CMK (cell line): Measurements from ENCODE around the gene SMIM20.
A peak's percentile ranks its signal among the peaks of the same experiment; 100 is the strongest.
"Not testable (repeated sequence)": the region's sequence is repeated elsewhere in the genome, so short reads cannot be mapped to it uniquely, and the experiment has no call there.

Experiments used
- DNase-seq: peaks from one replicate; pipeline ENCODE4 v3.0.0-alpha.2; 2010; ENCODE audit warnings: low read depth

Gene SMIM20

DNA sequence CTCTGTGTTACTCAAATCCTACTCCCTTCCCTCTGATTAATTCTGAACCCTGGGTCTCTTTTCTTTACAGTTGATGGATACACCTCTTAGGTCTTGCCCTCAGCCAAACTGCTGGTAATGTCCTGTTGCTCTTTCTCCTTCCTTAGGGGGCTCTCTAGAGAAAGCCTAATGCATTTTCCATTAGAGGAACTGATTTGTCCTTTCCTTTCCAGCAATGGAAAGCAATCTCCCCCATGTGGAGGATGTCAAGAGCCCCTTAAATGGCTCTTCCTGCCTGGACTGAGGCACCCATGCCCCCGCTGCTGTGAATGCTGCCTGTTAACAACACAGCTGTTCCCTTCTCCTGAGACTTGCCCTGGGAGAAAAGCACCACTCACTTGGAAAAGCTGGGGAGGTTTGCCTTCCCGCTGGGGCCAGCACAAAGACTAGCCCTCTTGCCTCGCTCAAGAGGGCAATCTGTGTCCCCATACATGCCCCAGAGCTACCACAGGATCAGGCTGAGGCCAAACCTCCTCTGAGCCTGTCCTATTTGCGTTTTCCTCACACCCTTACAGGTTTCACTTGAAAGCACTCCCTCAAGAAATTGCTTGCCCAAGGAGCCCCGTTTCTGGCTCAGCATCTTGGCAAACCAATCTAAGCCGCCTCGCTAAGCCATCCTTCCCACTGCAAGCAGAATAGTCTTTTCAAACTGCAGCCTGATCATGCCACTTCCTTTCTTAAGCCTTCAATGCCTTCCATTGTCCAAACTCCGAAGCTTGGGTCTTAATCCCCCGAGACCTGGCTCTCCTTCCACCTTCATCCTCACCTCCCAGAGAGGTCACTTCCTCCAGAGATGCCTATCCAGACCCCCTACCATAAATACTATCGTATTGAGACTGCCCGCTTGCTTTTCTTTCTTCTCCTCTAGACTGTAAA lies 23.2 kb upstream of the SMIM20 start:
- no peak for DNase-seq

DNA sequence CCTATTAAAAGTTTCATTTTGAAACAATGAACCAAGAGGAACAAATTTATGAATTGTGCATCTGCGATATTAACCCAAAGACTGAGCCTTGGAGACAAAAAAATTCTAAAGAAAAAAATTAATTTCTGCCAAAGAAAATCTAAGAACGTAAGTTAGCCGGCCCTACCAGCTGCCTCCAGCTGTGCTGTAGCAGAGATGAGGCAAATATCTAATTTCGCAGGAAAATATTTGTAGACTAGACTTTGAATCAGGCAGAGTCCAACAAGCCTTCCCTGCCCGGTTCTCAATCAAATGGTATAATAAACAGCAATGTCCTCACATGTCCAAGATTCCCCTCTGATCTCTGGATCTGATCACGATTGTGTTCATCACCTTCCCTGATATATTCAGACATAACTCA lies 21.2 kb upstream of the SMIM20 start:
- DNase-seq = no peak

DNA sequence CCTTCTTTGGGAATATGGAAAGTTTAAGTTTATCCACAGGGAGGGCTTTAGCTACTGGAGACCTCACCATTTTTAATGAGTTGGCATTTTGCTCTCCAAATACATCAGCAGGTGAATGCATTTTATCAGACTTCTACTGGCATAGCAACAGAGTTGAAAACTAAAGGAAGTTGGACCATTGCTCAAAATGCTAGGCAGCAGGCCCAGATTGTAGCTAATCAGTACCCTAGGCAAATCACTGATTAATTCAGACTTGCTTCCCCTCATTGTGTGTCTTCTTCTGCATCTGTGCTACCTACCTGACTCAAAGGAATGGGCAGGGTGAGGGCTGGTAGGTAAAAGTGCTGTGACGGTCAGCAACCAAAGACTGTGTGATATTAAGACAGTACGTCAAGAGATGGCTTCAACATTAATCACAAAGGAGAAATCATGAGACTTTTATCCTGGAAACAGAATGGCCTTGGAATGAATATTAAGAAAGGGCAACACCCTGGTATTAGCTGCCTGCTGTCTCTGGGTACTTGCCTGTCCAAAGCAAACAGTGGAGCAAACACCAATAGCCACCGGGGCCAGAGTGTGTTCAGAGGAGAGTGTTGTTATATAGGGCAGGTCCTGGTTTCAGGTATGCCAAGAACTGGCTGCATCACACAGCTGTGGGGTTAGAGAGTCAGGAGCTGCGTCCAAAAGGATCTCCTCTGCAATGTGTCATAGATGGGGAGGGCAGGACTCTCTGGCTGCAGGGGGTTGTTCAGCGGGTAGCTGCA lies 17.1 kb upstream of the SMIM20 start:
- DNase-seq = no peak

- no peak for DNase-seq
These were observed 13.7 kb upstream of the SMIM20 start for GRCh38 chr4:25900310-25900709.

DNA sequence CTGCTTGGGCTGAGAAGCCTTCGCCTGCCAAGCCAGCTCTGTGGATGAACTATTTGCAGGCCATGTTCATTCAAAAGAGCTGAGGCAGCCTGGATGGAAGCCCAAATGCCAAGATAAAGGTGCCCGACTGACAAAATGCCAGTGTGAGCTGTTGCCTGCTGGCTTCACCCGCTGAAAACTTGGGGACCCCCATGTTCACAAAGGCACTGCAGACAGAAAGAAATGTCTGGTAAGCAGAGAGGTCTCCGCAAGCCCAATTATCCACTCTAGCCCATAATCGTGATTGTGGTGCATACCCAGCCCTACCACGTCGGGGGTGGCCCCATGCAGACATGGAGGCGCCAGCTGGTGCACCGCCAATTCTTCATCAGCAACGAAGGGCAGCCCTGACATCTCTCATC lies 13.0 kb upstream of the SMIM20 start:
- no peak for DNase-seq

GRCh38 chr4:25903900-25904747 lies 9.9 kb upstream of the SMIM20 start:
- no peak for DNase-seq

- DNase-seq = no peak
These were observed 9.3 kb upstream of the SMIM20 start for GRCh38 chr4:25904748-25905082.

- DNase-seq = no peak
These were observed 8.6 kb upstream of the SMIM20 start for GRCh38 chr4:25905371-25905770.

DNA sequence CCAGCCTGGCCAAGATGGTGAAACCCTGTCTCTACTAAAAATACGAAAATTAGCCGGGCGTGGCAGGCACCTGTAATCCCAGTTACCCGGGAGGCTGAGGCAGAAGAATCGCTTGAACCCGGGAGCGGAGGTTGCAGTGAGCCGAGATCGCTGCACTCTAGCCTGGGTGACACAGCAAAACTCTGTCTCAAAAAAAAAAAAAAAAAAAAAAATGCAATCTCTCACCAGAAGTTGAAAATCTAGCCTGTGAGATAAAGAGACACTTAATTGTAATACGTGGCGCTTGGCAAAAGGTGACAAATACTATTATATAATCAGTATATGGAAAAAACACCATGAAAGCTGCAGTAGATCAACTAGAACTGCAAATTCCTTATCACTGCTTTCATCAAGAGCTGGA lies 7.9 kb upstream of the SMIM20 start:
- not testable (repeated sequence) for DNase-seq

GRCh38 chr4:25908491-25908901 lies 5.5 kb upstream of the SMIM20 start:
- no peak for DNase-seq

DNA sequence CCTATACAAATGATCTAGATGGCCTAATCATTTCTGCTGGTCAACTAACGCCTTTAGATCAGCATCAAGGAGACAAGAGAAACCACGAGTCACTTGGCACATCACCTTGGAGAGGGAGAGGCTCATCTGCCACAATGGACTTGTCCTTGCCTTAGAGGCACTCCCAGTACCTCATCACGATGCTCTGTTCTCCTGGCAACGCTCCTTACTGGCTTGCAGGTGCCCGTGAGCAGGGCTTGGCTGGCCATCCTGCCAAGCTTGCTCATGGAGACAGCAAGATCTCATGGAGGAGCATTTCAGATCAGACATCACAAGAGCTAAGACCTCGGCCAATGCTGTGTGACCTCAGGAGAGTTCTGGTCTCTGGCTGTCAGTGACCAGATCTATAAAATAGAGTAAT lies 2.7 kb upstream of the SMIM20 start:
- DNase-seq = no peak

DNA sequence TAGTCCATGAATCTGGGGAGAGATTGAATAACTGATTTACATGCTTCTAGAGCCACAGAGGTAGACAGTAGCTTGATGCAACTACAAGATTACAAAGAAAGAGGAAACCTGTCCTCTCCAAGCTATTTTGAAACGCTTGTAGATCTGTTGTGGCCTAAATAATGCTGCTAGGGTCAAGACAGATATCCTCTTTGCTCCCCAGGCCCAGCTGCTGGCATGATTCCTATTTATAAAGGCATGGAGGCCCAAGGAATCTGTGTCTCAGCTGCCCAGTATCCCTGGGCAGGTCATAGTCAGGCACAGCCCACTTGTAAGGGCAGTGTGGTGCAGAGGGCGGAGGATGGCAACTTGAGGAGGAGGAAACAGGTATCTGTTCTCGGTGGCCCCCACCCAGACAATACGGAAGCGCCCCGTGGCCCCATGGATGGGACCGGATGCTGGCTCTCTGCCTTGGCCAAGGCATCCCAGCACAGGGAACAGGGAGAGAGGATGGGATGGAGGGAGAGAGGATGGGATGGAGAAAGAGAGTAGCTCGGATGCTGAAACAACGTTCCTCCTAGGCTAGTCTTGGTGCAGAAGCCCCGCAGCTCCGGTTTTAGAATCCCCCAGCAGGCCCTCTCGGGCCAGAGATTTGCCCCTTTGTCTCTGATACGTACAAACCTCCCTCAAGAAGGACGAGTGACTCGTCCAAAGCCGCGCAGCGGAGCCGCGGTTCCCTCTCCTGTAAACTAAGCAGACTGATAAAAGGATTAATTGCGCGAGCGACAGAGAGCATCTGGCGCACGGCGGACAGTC lies 767 bp upstream of the SMIM20 start:
- peak; percentile 35 for DNase-seq

DNA sequence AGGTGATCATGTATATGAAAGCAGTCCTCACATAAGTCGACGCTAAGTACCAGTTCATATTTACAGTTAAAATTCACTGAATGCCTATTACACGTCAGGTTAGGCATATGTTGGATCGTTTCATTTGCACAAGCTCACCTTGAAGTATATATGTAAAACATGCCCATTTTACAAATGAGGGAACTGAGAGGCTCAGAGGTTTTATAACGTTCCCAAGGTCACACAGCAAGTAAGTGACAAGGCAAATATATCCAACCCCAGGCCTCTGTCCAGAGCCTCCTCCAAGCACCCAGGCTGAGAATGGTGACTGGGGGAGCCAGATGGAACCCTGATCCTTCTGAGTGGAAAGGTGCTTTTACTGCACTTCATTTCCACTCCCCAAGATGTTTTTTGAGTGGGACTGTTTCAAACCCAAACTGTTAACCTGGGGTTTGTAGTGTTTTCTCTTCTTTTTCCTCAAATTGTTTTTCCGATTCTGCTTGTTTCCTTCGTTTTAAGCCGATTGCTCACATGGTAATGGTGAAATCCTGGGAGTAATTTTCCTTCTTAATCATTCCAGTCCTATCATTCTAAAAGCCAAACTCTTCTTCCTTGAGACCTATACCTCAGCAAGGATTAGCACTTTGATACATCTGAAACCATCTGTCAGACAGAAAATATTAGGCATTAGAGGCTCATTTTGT lies 791 bp downstream of the SMIM20 start:
- DNase-seq = no peak

DNA sequence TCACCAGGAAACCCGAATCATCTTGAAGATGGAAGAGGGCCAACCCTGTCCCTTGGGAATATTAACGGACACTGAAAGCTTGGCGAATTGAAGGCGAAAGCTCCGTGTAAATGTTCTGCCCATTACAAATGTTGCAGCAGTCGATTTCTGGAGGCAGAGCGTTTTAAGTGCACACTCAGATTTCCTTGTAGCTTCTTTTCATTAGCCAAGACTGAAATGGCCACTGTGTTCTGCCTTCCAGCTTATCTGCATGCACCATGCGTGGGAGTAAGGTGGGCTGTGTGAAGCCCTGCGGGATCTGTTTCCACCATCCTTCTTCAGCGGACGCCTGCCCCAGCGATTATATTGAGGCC lies 1.3 kb downstream of the SMIM20 start:
- peak; percentile 34 for DNase-seq

DNA sequence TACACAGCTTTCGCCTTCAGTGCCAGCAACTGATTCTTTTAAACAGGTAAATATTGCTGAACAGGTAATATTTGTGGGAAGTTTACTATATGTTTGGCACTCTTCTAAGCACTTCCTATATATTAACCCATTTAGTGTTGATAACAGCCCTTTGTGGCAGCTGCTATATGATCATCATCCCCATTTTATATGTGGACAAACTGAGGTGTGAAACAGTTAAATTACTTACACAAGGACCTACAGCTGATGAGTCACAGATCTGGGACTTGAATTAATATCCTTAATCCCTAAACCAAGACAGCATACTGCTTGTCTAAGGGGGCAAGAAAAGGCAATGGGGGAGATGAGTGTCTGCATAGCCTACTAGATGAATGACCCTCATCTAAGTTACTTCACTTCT lies 2.9 kb downstream of the SMIM20 start:
- no peak for DNase-seq

DNA sequence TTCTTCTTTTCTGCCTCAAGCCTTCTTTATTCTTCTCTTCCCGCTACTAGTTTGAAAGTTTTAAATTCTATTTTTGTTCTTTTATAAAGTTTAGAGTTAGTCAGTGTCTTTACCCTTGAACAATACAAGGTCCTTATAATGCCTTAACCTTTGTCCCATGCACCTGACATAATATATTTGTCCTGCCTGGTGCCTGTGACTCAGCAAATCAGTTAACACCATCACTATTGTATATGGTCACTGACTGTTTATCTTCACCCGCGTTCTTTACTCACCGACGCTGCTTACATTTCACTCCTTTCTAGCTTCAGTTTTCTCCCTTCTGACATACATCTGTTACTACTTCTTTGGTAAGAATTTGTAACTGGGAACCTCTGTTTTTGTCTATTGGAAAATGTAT lies 5.7 kb downstream of the SMIM20 start:
- no peak for DNase-seq

- DNase-seq = no peak
These were observed 7.9 kb downstream of the SMIM20 start for GRCh38 chr4:25921922-25922321.

GRCh38 chr4:25922812-25923369 lies 8.9 kb downstream of the SMIM20 start:
- DNase-seq = no peak

DNA sequence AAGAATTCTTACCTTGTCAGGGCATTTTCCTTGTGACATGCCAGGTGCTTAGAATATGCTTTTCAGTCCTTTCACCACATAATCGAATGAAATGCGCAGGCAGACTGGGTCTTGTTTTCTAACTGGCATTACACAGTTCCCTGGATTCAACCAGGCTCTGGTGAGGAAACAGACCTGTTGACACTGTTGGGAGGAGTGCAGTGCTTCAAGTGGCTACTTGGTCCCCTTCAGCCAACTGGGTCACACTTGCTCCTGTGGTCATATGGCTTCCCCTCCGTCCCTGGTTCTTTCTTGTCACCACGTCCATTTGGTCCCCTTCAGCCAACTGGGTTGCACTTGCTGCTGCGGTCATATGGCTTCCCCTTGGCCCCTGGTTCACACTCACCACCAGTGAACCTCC lies 9.7 kb downstream of the SMIM20 start:
- DNase-seq = no peak

DNA sequence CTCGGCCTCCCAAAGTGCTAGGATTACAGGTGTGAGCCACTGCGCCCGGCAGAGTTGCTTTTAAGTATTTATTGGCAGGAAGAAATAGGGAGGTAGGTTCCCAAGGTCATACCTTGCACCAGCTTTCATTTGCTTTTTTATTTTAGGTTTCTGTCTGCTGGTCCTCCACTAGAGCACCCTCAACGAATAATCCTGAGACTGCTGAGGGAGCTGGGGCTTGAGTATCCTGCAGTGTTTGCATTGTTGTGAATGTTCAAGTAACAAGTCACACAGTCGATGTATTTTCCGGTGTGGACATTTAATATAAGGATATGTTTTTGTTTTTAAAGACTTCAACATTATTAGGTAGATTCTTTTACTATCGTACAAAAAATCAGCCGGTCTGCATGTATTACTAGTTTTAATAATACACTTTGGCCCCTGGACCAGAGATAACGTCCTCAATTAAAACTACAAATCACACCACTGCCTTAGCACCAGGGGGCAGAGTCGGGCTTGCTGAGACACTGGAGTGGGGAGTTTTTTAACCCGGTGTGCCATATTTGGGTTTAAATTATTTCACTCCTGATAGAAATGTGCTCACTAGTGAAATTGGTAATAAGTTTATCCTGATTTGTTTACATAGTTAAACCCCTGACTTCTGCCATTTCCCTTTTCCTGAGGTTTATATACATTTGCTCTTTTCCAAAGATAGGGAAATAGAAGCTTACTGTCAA lies 11.6 kb downstream of the SMIM20 start:
- no peak for DNase-seq
